Smooth muscle cell (in vitro differentiated cells): ENCODE results near the gene DDX31. TPM values are rescaled to one million over a fixed set of nuclear protein-coding genes. Genes with fewer than 3 reads are reported as not detected.

Source experiments
- DNase-seq: peaks from one replicate; lab custom pipeline; 2025; ENCODE audit not compliant: unreplicated experiment; lab: John Stamatoyannopoulos, UW
- H2AFZ ChIP-seq: fragments of 200-600 bp; sonication (generic); 2 replicates; pipeline ENCODE4 v1.6.0; 2016; ENCODE audit warnings: antibody characterized with exemption, low read depth, mild to moderate bottlenecking
- H3F3A ChIP-seq: fragments of 200-600 bp; sonication (generic); 2 replicates; pipeline ENCODE4 v1.6.0; 2017; ENCODE audit warnings: antibody characterized with exemption, low read depth
- H3K27ac ChIP-seq: fragments of 200-600 bp; sonication (generic); 2 replicates; pipeline ENCODE4 v1.5.1; 2016; ENCODE audit warnings: low read depth, mild to moderate bottlenecking
- H3K27me3 ChIP-seq: fragments of 200-600 bp; sonication (generic); 2 replicates; pipeline ENCODE4 v1.6.1; 2016; ENCODE audit warnings: low read depth, mild to moderate bottlenecking
- H3K36me3 ChIP-seq: fragments of 200-600 bp; sonication (generic); 2 replicates; pipeline ENCODE4 v1.5.1; 2016; ENCODE audit warnings: low read depth
- H3K4me1 ChIP-seq: fragments of 200-600 bp; sonication (generic); 2 replicates; pipeline ENCODE4 v1.5.1; 2016; ENCODE audit warnings: low read depth
- H3K4me2 ChIP-seq: fragments of 200-600 bp; sonication (generic); 2 replicates; pipeline ENCODE4 v1.6.0; 2016; ENCODE audit warnings: mild to moderate bottlenecking
- H3K4me3 ChIP-seq: fragments of 200-600 bp; sonication (generic); 2 replicates; pipeline ENCODE4 v1.5.1; 2016; ENCODE audit warnings: mild to moderate bottlenecking
- H3K79me2 ChIP-seq: fragments of 200-600 bp; sonication (generic); 2 replicates; pipeline ENCODE4 v1.6.0; 2016; ENCODE audit warnings: low read depth, mild to moderate bottlenecking
- H3K9ac ChIP-seq: fragments of 200-600 bp; sonication (generic); 2 replicates; pipeline ENCODE4 v1.6.0; 2016; ENCODE audit warnings: low read depth
- H3K9me3 ChIP-seq: fragments of 200-600 bp; sonication (generic); replicated peaks from 2 replicates; pipeline ENCODE4 v1.5.1; 2016; ENCODE audit warnings: low read depth
- H4K20me1 ChIP-seq: fragments of 200-600 bp; sonication (generic); 2 replicates; pipeline ENCODE4 v1.6.0; 2016; ENCODE audit warnings: low read depth
- WGBS: methylation state at CpG from one replicate; pipeline ENCODE4 v1.1.7; 2016; ENCODE audit warnings: low lambda C conversion rate; 5-methylcytosine and 5-hydroxymethylcytosine counted together
- polyA plus RNA-seq: library from polyadenylated mRNA; unstranded; fragments of >200 nt; fragmentation: Nextera tagmentation; extraction: Ambion mirVana; gene quantifications from 2 replicates; pipeline ENCODE4 v1.2.1, GENCODE V29; 2016
- total RNA-seq: library from RNA; depleted of rRNA; stranded (reverse); fragments of >200 nt; gene quantifications from 2 replicates; pipeline ENCODE4 v1.2.3, GENCODE V29; 2014
- TF ChIP-seq, protein P1 (sequence below): fragments of 200-600 bp; sonication (generic); IDR thresholded peaks from 2 replicates; pipeline ENCODE4 v1.5.1; 2017; ENCODE audit warnings: borderline replicate concordance, mild to moderate bottlenecking, antibody characterized with exemption; ENCODE audit not compliant: insufficient read depth, poor library complexity, severe bottlenecking

DDX31 gene
- total and polyA plus RNA-seq, 2 experiments from 2014 or later = 5.9 to 11.9 TPM

- no peak overlapping the region for H3K4me2 ChIP-seq
- H3K79me2 ChIP-seq = no peaks in the 10 kb centered on the region
- no peaks in the 10 kb centered on the region for H3F3A ChIP-seq
- no peak overlapping the region for H3K9ac ChIP-seq
- no peaks in the 10 kb centered on the region for H3K4me1 ChIP-seq
- peaks cover 93% of the 10 kb centered on the region for H3K27me3 ChIP-seq
- no peak overlapping the region for H3K27ac ChIP-seq
- no peak for DNase-seq
- TF ChIP-seq, protein P1, sequence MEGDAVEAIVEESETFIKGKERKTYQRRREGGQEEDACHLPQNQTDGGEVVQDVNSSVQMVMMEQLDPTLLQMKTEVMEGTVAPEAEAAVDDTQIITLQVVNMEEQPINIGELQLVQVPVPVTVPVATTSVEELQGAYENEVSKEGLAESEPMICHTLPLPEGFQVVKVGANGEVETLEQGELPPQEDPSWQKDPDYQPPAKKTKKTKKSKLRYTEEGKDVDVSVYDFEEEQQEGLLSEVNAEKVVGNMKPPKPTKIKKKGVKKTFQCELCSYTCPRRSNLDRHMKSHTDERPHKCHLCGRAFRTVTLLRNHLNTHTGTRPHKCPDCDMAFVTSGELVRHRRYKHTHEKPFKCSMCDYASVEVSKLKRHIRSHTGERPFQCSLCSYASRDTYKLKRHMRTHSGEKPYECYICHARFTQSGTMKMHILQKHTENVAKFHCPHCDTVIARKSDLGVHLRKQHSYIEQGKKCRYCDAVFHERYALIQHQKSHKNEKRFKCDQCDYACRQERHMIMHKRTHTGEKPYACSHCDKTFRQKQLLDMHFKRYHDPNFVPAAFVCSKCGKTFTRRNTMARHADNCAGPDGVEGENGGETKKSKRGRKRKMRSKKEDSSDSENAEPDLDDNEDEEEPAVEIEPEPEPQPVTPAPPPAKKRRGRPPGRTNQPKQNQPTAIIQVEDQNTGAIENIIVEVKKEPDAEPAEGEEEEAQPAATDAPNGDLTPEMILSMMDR = no peak
- WGBS = 32% methylated on average over 15 of the region's 15 CpGs
- H3K36me3 ChIP-seq = no peaks in the 10 kb centered on the region
- H3K4me3 ChIP-seq = no peak overlapping the region
- H4K20me1 ChIP-seq = peaks cover 7% of the 10 kb centered on the region
- H2AFZ ChIP-seq = no peak overlapping the region
- H3K9me3 ChIP-seq = no peaks in the 10 kb centered on the region
Measured at GRCh38 chr9:132579427-132579798, 90.4 kb downstream of the DDX31 start.

DNA sequence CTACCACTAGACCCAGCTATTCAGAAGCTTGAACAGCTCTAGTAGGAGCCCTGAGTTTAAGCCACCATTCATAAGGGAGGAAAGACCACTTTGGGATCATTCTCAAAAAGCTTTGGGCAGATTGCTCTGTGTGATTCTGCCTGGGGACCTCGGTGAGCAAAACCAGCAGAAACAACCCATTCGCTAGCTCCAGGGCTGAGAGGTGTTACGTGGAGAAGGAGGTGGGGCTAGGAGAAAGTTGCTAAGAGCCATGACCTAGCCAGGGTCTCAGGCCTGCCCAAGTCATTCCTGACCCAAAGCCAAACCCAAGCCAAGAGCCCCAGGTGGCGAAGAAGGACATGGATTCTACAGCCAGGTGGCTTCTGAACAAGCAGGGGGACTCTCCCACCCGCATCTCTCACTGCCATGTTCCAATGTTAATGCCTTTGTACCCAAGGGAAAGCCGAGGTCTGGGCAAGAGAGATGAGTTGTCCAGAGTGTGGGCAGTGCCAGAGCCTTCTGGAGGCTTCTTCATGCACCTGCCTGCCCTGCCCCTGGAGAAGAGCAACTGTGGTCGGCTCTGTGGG is 91.3 kb downstream of the DDX31 start:
- H3K4me2 ChIP-seq = no peak overlapping the region
- H3K4me3 ChIP-seq = no peak overlapping the region
- TF ChIP-seq, protein P1 = no peak
- no peaks in the 10 kb centered on the region for H3K79me2 ChIP-seq
- no peak overlapping the region for H3K27ac ChIP-seq
- H3K36me3 ChIP-seq = no peaks in the 10 kb centered on the region
- peaks cover 83% of the 10 kb centered on the region for H3K27me3 ChIP-seq
- no peaks in the 10 kb centered on the region for H3F3A ChIP-seq
- H4K20me1 ChIP-seq = peaks cover 7% of the 10 kb centered on the region
- WGBS = 50% methylated on average over 7 of the region's 7 CpGs
- no peak for DNase-seq
- no peak overlapping the region for H3K9ac ChIP-seq
- no peak overlapping the region for H2AFZ ChIP-seq
- H3K4me1 ChIP-seq = no peaks in the 10 kb centered on the region
- no peaks in the 10 kb centered on the region for H3K9me3 ChIP-seq

DNA sequence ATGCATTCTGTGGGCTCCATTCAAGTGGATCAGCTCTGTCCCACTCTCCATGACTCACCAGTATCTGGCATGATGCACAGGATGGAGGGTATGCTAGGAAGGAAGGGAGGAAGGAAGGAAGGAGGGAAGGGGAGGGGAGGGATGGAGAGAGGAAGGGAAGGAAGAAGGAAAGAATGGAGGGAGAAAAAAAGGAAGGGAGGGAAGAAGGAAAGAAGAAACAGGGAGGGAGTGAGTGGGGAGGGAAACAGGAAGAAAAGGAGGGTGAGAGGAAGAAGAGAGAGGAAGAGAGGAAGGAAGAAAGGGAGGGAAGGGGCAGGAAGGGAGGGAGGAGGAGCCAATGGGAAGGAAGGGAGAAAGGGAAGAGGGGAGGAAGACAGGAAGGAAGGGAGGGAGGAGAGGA is 92.7 kb downstream of the DDX31 start:
- no peaks in the 10 kb centered on the region for H3K79me2 ChIP-seq
- TF ChIP-seq, protein P1 = no peak
- no peaks in the 10 kb centered on the region for H3F3A ChIP-seq
- no peaks in the 10 kb centered on the region for H3K4me1 ChIP-seq
- H3K4me2 ChIP-seq = no peak overlapping the region
- peaks cover 7% of the 10 kb centered on the region for H4K20me1 ChIP-seq
- H3K9ac ChIP-seq = no peak overlapping the region
- peaks cover 70% of the 10 kb centered on the region for H3K27me3 ChIP-seq
- no peaks in the 10 kb centered on the region for H3K36me3 ChIP-seq
- H3K9me3 ChIP-seq = no peaks in the 10 kb centered on the region
- no peak overlapping the region for H3K4me3 ChIP-seq
- no peak overlapping the region for H2AFZ ChIP-seq
- no peak for DNase-seq
- no peak overlapping the region for H3K27ac ChIP-seq

DNA sequence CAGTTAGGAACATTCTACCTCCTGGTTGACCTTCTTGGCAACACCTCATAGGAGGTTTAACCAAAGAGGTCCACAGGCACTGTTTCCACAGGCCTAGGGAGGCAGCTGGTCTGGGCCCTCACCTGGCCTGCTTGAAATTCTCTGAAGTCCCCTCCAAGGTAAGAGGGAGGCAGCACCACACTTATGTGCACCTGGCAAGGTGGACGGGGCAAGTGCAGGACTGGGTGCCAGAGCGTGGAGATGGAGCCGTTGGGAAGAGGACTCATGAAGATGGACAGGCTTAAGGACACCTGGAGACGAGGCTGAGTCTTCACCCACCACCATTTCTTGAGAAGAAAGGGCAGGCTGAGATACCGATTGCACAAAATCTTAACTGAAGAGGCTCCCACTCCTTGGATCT is 94.0 kb downstream of the DDX31 start:
- WGBS = 71% methylated on average over 5 of the region's 5 CpGs
- TF ChIP-seq, protein P1 = no peak
- Histone ChIP-seq H3K79me2 (no peaks in the 10 kb centered on the region), H3F3A (no peaks in the 10 kb centered on the region), H3K4me2 (no peak overlapping the region), H2AFZ (no peak overlapping the region), H3K27ac (no peak overlapping the region), H4K20me1 (peaks cover 1% of the 10 kb centered on the region), H3K36me3 (no peaks in the 10 kb centered on the region), H3K9ac (no peak overlapping the region), H3K4me3 (no peak overlapping the region), H3K4me1 (no peaks in the 10 kb centered on the region), H3K27me3 (peaks cover 57% of the 10 kb centered on the region), H3K9me3 (no peaks in the 10 kb centered on the region)
- DNase-seq = no peak
